Effector memory CD4-positive, alpha-beta T cell (primary cell): ENCODE data around the gene NAT8.
"Not testable (repeated sequence)": the region's sequence is repeated elsewhere in the genome, so short reads cannot be mapped to it uniquely, and the experiment has no call there.

ENCODE experiments used
- DNase-seq, 3 donors: peaks; one replicate each; pipeline ENCODE4 v3.0.0-alpha.2; 2020
- H3K27ac ChIP-seq: 2 replicates; pipeline ENCODE4 v1.7.0; 2013; ENCODE audit warnings: mild to moderate bottlenecking, low read length, moderate library complexity; ENCODE audit not compliant: insufficient read depth, poor library complexity, severe bottlenecking
- H3K27me3 ChIP-seq: replicated peaks from 2 replicates; pipeline ENCODE4 v1.7.0; 2013; ENCODE audit warnings: mild to moderate bottlenecking, low read length; ENCODE audit not compliant: insufficient read depth, control insufficient read depth, poor library complexity, severe bottlenecking
- H3K36me3 ChIP-seq: 2 replicates; pipeline ENCODE4 v1.7.0; 2013; ENCODE audit warnings: mild to moderate bottlenecking, low read length, moderate library complexity; ENCODE audit not compliant: control insufficient read depth, insufficient read depth
- H3K4me1 ChIP-seq: 2 replicates; pipeline ENCODE4 v1.7.0; 2013; ENCODE audit warnings: low read length, mild to moderate bottlenecking; ENCODE audit not compliant: control insufficient read depth, insufficient read depth, poor library complexity, severe bottlenecking
- H3K4me3 ChIP-seq: 2 replicates; pipeline ENCODE4 v1.7.0; 2013; ENCODE audit warnings: low read length, low read depth, mild to moderate bottlenecking; ENCODE audit not compliant: insufficient read depth, poor library complexity, severe bottlenecking
- H3K9me3 ChIP-seq: 2 replicates; pipeline ENCODE4 v1.7.0; 2013; ENCODE audit warnings: mild to moderate bottlenecking, low read length, moderate library complexity; ENCODE audit not compliant: control insufficient read depth
- total RNA-seq, 3 donors: gene quantifications; one replicate each; lab custom pipeline; 2026; lab: John Stamatoyannopoulos, UW

The NAT8 gene
- total RNA-seq = 0 reads per million in 3 donors

- H3K36me3 ChIP-seq = no peaks in the 10 kb centered on the region
- no peak within 1 kb of the TSS for H3K4me3 ChIP-seq
- no peaks in the 10 kb centered on the region for H3K27me3 ChIP-seq
- H3K9me3 ChIP-seq = no peaks in the 10 kb centered on the region
- no peak for DNase-seq
- H3K27ac ChIP-seq = no peak within 1 kb of the TSS
- H3K4me1 ChIP-seq = no peaks in the 10 kb centered on the region
These were observed at the start of gene NAT8 for GRCh38 chr2:73642338-73643018. NAT8 (minus strand) TSS chr2:73642422; CDS start chr2:73641628, 794 bp downstream.

GRCh38 chr2:73690372-73691088 lies 48.3 kb upstream of the NAT8 start:
- not testable (repeated sequence) for H3K36me3 ChIP-seq, H3K9me3 ChIP-seq, H3K27me3 ChIP-seq, DNase-seq, H3K4me3 ChIP-seq, H3K4me1 ChIP-seq, H3K27ac ChIP-seq

- H3K4me1 ChIP-seq, DNase-seq, H3K9me3 ChIP-seq, H3K36me3 ChIP-seq, H3K27me3 ChIP-seq, H3K27ac ChIP-seq, H3K4me3 ChIP-seq: not testable (repeated sequence)
These were observed 46.3 kb upstream of the NAT8 start for GRCh38 chr2:73688494-73688893.

- DNase-seq = no peak
- Histone ChIP-seq H3K36me3 (no peaks in the 10 kb centered on the region), H3K27ac (no peak overlapping the region), H3K9me3 (no peaks in the 10 kb centered on the region), H3K4me3 (no peak overlapping the region), H3K4me1 (no peaks in the 10 kb centered on the region), H3K27me3 (no peaks in the 10 kb centered on the region)
These were observed 43.7 kb upstream of the NAT8 start for GRCh38 chr2:73685764-73686438.

GRCh38 chr2:73684905-73685304 lies 42.7 kb upstream of the NAT8 start:
- DNase-seq, H3K27ac ChIP-seq, H3K4me3 ChIP-seq, H3K4me1 ChIP-seq, H3K9me3 ChIP-seq, H3K27me3 ChIP-seq, H3K36me3 ChIP-seq: not testable (repeated sequence)

GRCh38 chr2:73684325-73684724 lies 42.1 kb upstream of the NAT8 start:
- H3K9me3 ChIP-seq, DNase-seq: not testable (repeated sequence)

GRCh38 chr2:73679951-73680571 lies 37.8 kb upstream of the NAT8 start:
- H3K4me1 ChIP-seq, DNase-seq, H3K4me3 ChIP-seq, H3K27ac ChIP-seq, H3K36me3 ChIP-seq, H3K9me3 ChIP-seq, H3K27me3 ChIP-seq: not testable (repeated sequence)

More at GRCh38 chr2:73684325-73684724, 42.1 kb upstream of the NAT8 start:
- H3K4me3 ChIP-seq, H3K36me3 ChIP-seq, H3K27ac ChIP-seq, H3K27me3 ChIP-seq, H3K4me1 ChIP-seq: not testable (repeated sequence)

GRCh38 chr2:73679237-73679636 lies 37.0 kb upstream of the NAT8 start:
- DNase-seq, H3K27me3 ChIP-seq: not testable (repeated sequence)

GRCh38 chr2:73678008-73678407 lies 35.8 kb upstream of the NAT8 start:
- not testable (repeated sequence) for H3K27ac ChIP-seq, H3K4me3 ChIP-seq, H3K36me3 ChIP-seq, H3K4me1 ChIP-seq, H3K9me3 ChIP-seq, DNase-seq, H3K27me3 ChIP-seq

More at GRCh38 chr2:73679237-73679636, 37.0 kb upstream of the NAT8 start:
- H3K36me3 ChIP-seq, H3K4me1 ChIP-seq, H3K27ac ChIP-seq, H3K4me3 ChIP-seq, H3K9me3 ChIP-seq: not testable (repeated sequence)

GRCh38 chr2:73676211-73676610 lies 34.0 kb upstream of the NAT8 start:
- DNase-seq, H3K27me3 ChIP-seq, H3K27ac ChIP-seq: not testable (repeated sequence)

More at GRCh38 chr2:73676211-73676610, 34.0 kb upstream of the NAT8 start:
- H3K4me1 ChIP-seq, H3K9me3 ChIP-seq, H3K36me3 ChIP-seq, H3K4me3 ChIP-seq: not testable (repeated sequence)
